ENCODE data around the gene DOK6.
"Not testable (repeated sequence)": the region's sequence is repeated elsewhere in the genome, so short reads cannot be mapped to it uniquely, and the experiment has no call there.

The DOK6 gene

DNA sequence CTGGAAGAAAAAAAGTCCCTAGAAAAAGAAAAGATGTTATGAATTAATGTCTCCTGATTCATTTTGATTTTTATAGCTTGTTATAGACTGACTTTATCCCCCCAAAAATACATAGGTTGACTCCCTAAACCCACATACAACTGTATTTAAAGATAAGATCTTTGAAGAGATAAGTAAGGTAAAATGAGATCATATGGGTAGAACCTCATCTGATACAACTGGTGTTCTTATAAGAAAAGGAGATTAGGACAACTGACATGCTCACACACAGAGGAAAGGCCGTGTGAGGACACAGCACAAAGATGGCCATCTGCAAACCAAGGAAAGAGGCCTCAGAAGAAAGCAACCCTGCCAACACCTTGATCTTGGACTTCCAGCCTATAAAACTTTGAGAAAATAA is 429.5 kb downstream of the DOK6 start:
- no peaks in the 10 kb centered on the region for H3K27me3 ChIP-seq (ENCODE audit: control insufficient read depth in 1 of 2, insufficient read depth in 2 of 2, low read length in 2 of 2)
- peaks cover 2 to 3% of the 10 kb centered on the region in 2 donors for H3K9me3 ChIP-seq (ENCODE audit: control insufficient read depth in 2 of 2, low read length in 2 of 2)
- H3K4me3 ChIP-seq (ENCODE audit: low read length in 2 of 2) = no peak overlapping the region
- no peak overlapping the region for H3K27ac ChIP-seq (ENCODE audit: low read length)
- H3K4me1 ChIP-seq (ENCODE audit: control insufficient read depth, insufficient read depth, low read length) = no peaks in the 10 kb centered on the region
- no peak overlapping the region for H3K9ac ChIP-seq (ENCODE audit: low read length in 2 of 2)
- H3K36me3 ChIP-seq (ENCODE audit: control insufficient read depth in 2 of 2, insufficient read depth in 2 of 2, low read length in 2 of 2) = no peaks in the 10 kb centered on the region

DNA sequence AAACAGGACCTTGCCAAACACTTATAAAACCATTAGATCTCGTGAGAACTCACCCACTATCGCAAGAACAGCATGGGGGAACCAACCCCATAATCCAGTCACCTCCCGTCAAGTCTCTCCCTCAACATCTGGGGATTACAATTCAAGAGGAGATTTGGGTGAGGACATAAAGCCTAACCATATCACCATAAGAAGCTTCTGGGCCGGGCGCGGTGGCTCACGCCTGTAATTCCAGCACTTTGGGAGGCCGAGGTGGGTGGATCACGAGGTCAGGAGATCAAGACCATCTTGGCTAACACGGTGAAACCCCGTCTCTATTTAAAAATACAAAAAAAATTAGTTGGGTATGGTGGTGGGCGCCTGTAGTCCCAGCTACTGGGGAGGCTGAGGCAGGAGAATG is 434.3 kb downstream of the DOK6 start:
- not testable (repeated sequence) for H3K27me3 ChIP-seq (ENCODE audit: control insufficient read depth in 1 of 2, insufficient read depth in 2 of 2, low read length in 2 of 2)

DNA sequence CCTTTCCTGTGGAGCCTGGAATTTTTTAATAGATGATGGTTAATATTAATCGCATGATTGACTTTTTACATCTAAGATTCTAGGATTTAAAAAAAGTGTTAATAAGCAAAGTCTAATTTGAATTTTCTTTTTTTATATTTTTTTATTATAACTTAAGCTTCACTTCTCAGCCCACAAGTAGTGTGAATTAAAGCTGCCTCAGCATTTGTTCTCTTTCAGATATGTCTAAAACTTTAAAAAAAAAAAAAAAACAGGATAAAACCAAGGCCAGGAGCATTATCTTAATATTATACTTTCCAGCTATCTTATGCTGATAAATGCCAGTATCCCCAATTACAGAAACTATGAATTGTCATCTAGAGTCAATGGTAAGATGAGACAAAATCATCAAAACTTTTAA is 437.3 kb downstream of the DOK6 start:
- Histone ChIP-seq H3K4me3 (ENCODE audit: low read length in 2 of 2) (no peak overlapping the region), H3K27ac (ENCODE audit: low read length) (no peak overlapping the region), H3K36me3 (ENCODE audit: control insufficient read depth in 2 of 2, insufficient read depth in 2 of 2, low read length in 2 of 2) (no peaks in the 10 kb centered on the region), H3K9ac (ENCODE audit: low read length in 2 of 2) (no peak overlapping the region), H3K4me1 (ENCODE audit: control insufficient read depth, insufficient read depth, low read length) (no peaks in the 10 kb centered on the region), H3K9me3 (ENCODE audit: control insufficient read depth in 2 of 2, low read length in 2 of 2) (peaks cover 0 to 1% of the 10 kb centered on the region in 2 donors), H3K27me3 (ENCODE audit: control insufficient read depth in 1 of 2, insufficient read depth in 2 of 2, low read length in 2 of 2) (no peaks in the 10 kb centered on the region)

More for the DNA sequence above, 434.3 kb downstream of the DOK6 start:
- not testable (repeated sequence) for H3K9ac ChIP-seq (ENCODE audit: low read length in 2 of 2); H3K4me3 ChIP-seq (ENCODE audit: low read length in 2 of 2); H3K27ac ChIP-seq (ENCODE audit: low read length); H3K36me3 ChIP-seq (ENCODE audit: control insufficient read depth in 2 of 2, insufficient read depth in 2 of 2, low read length in 2 of 2); H3K9me3 ChIP-seq (ENCODE audit: control insufficient read depth in 2 of 2, low read length in 2 of 2); H3K4me1 ChIP-seq (ENCODE audit: control insufficient read depth, insufficient read depth, low read length)

GRCh38 chr18:69838620-69839411 is 438.1 kb downstream of the DOK6 start:
- no peak overlapping the region for H3K4me3 ChIP-seq (ENCODE audit: low read length in 2 of 2)
- no peak overlapping the region for H3K27ac ChIP-seq (ENCODE audit: low read length)
- H3K9me3 ChIP-seq (ENCODE audit: control insufficient read depth in 2 of 2, low read length in 2 of 2) = no peaks in the 10 kb centered on the region
- H3K36me3 ChIP-seq (ENCODE audit: control insufficient read depth in 2 of 2, insufficient read depth in 2 of 2, low read length in 2 of 2) = no peaks in the 10 kb centered on the region
- H3K9ac ChIP-seq (ENCODE audit: low read length in 2 of 2) = no peak overlapping the region
- no peaks in the 10 kb centered on the region for H3K27me3 ChIP-seq (ENCODE audit: control insufficient read depth in 1 of 2, insufficient read depth in 2 of 2, low read length in 2 of 2)
- no peaks in the 10 kb centered on the region for H3K4me1 ChIP-seq (ENCODE audit: control insufficient read depth, insufficient read depth, low read length)

DNA sequence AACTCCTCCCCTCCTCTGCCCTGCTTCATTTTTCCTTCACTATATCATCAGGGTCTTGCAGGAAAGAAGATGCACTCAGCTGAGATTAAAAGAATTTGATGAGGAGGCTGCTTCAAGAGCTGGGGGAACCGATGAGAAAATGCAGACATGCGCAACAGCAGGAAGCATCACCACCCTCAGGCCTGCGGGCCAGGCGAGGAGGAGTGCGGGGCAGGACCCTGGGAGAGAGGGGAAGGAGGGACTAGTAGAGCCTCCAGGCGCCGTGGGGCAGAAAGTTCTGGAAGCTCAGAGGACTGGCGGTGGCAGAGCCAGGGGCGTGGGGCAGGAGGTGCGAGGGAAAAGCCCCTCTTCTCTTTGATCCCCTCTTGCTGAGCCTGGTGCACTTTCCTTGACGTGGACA is 438.8 kb downstream of the DOK6 start:
- no peak overlapping the region for H3K9ac ChIP-seq (ENCODE audit: low read length in 2 of 2)
- no peaks in the 10 kb centered on the region for H3K36me3 ChIP-seq (ENCODE audit: control insufficient read depth in 2 of 2, insufficient read depth in 2 of 2, low read length in 2 of 2)
- H3K4me3 ChIP-seq (ENCODE audit: low read length in 2 of 2) = no peak overlapping the region
- no peaks in the 10 kb centered on the region for H3K4me1 ChIP-seq (ENCODE audit: control insufficient read depth, insufficient read depth, low read length)
- no peaks in the 10 kb centered on the region for H3K9me3 ChIP-seq (ENCODE audit: control insufficient read depth in 2 of 2, low read length in 2 of 2)
- H3K27ac ChIP-seq (ENCODE audit: low read length) = no peak overlapping the region
- no peaks in the 10 kb centered on the region for H3K27me3 ChIP-seq (ENCODE audit: control insufficient read depth in 1 of 2, insufficient read depth in 2 of 2, low read length in 2 of 2)

GRCh38 chr18:69840001-69840400 is 439.3 kb downstream of the DOK6 start:
- Histone ChIP-seq H3K9me3 (ENCODE audit: control insufficient read depth in 2 of 2, low read length in 2 of 2) (no peaks in the 10 kb centered on the region), H3K36me3 (ENCODE audit: control insufficient read depth in 2 of 2, insufficient read depth in 2 of 2, low read length in 2 of 2) (no peaks in the 10 kb centered on the region), H3K9ac (ENCODE audit: low read length in 2 of 2) (no peak overlapping the region), H3K4me1 (ENCODE audit: control insufficient read depth, insufficient read depth, low read length) (no peaks in the 10 kb centered on the region), H3K4me3 (ENCODE audit: low read length in 2 of 2) (no peak overlapping the region), H3K27me3 (ENCODE audit: control insufficient read depth in 1 of 2, insufficient read depth in 2 of 2, low read length in 2 of 2) (no peaks in the 10 kb centered on the region), H3K27ac (ENCODE audit: low read length) (no peak overlapping the region)

DNA sequence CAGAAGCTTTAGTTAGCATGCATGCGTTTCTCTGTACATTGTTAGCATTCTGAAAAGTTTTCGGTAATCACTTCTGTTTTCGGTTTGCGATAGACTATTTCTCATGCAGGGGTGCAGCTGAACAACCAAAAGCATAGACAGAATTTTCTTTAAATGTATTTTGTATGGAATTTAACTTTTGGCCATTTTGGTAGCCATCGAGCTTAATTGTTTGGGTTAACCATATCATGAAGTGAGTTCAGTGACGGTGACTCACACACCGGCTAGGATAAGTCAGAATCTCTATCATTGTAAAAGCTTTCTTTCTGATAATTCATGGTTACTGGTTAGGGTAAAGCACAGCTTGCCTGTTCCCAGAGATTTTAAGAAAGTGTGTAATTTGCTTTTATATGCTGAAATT is 439.8 kb downstream of the DOK6 start:
- Histone ChIP-seq H3K9ac (ENCODE audit: low read length in 2 of 2) (no peak overlapping the region), H3K4me3 (ENCODE audit: low read length in 2 of 2) (no peak overlapping the region), H3K9me3 (ENCODE audit: control insufficient read depth in 2 of 2, low read length in 2 of 2) (no peaks in the 10 kb centered on the region), H3K36me3 (ENCODE audit: control insufficient read depth in 2 of 2, insufficient read depth in 2 of 2, low read length in 2 of 2) (no peaks in the 10 kb centered on the region), H3K27me3 (ENCODE audit: control insufficient read depth in 1 of 2, insufficient read depth in 2 of 2, low read length in 2 of 2) (no peaks in the 10 kb centered on the region), H3K4me1 (ENCODE audit: control insufficient read depth, insufficient read depth, low read length) (peaks cover 1% of the 10 kb centered on the region), H3K27ac (ENCODE audit: low read length) (no peak overlapping the region)

- Histone ChIP-seq H3K9ac (ENCODE audit: low read length in 2 of 2) (no peak overlapping the region), H3K4me1 (ENCODE audit: control insufficient read depth, insufficient read depth, low read length) (peaks cover 5% of the 10 kb centered on the region), H3K4me3 (ENCODE audit: low read length in 2 of 2) (no peak overlapping the region), H3K9me3 (ENCODE audit: control insufficient read depth in 2 of 2, low read length in 2 of 2) (no peaks in the 10 kb centered on the region), H3K27ac (ENCODE audit: low read length) (no peak overlapping the region), H3K27me3 (ENCODE audit: control insufficient read depth in 1 of 2, insufficient read depth in 2 of 2, low read length in 2 of 2) (no peaks in the 10 kb centered on the region), H3K36me3 (ENCODE audit: control insufficient read depth in 2 of 2, insufficient read depth in 2 of 2, low read length in 2 of 2) (no peaks in the 10 kb centered on the region)
These were observed 440.4 kb downstream of the DOK6 start for GRCh38 chr18:69841117-69841516.

DNA sequence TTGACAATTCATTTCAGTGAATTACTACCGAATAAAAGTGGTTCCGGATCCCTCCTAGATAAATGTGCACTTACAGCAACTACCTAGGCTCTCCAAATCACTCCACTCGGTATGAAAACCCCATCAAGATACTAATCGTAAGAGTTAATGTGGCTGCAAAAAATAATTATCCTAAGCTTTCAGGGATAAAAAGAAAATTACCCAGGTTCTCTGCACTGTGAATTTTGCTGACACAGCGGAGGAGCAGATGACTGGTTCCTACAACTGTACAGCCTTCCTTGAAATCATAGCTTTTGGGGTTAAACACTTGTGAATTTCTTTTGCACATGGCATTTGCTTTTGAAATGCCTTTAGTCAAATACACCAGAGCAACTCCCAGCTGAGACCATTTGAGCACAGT is 442.3 kb downstream of the DOK6 start:
- Histone ChIP-seq H3K4me1 (ENCODE audit: control insufficient read depth, insufficient read depth, low read length) (peaks cover 6% of the 10 kb centered on the region), H3K27me3 (ENCODE audit: control insufficient read depth in 1 of 2, insufficient read depth in 2 of 2, low read length in 2 of 2) (no peaks in the 10 kb centered on the region), H3K36me3 (ENCODE audit: control insufficient read depth in 2 of 2, insufficient read depth in 2 of 2, low read length in 2 of 2) (no peaks in the 10 kb centered on the region), H3K27ac (ENCODE audit: low read length) (no peak overlapping the region), H3K4me3 (ENCODE audit: low read length in 2 of 2) (no peak overlapping the region), H3K9me3 (ENCODE audit: control insufficient read depth in 2 of 2, low read length in 2 of 2) (no peaks in the 10 kb centered on the region), H3K9ac (ENCODE audit: low read length in 2 of 2) (no peak overlapping the region)

GRCh38 chr18:69844656-69845055 is 444.0 kb downstream of the DOK6 start:
- H3K27ac ChIP-seq (ENCODE audit: low read length) = no peak overlapping the region
- H3K9me3 ChIP-seq (ENCODE audit: control insufficient read depth in 2 of 2, low read length in 2 of 2) = no peaks in the 10 kb centered on the region
- H3K36me3 ChIP-seq (ENCODE audit: control insufficient read depth in 2 of 2, insufficient read depth in 2 of 2, low read length in 2 of 2) = no peaks in the 10 kb centered on the region
- no peaks in the 10 kb centered on the region for H3K27me3 ChIP-seq (ENCODE audit: control insufficient read depth in 1 of 2, insufficient read depth in 2 of 2, low read length in 2 of 2)
- H3K9ac ChIP-seq (ENCODE audit: low read length in 2 of 2) = no peak overlapping the region
- no peak overlapping the region for H3K4me3 ChIP-seq (ENCODE audit: low read length in 2 of 2)
- peaks cover 6% of the 10 kb centered on the region for H3K4me1 ChIP-seq (ENCODE audit: control insufficient read depth, insufficient read depth, low read length)

DNA sequence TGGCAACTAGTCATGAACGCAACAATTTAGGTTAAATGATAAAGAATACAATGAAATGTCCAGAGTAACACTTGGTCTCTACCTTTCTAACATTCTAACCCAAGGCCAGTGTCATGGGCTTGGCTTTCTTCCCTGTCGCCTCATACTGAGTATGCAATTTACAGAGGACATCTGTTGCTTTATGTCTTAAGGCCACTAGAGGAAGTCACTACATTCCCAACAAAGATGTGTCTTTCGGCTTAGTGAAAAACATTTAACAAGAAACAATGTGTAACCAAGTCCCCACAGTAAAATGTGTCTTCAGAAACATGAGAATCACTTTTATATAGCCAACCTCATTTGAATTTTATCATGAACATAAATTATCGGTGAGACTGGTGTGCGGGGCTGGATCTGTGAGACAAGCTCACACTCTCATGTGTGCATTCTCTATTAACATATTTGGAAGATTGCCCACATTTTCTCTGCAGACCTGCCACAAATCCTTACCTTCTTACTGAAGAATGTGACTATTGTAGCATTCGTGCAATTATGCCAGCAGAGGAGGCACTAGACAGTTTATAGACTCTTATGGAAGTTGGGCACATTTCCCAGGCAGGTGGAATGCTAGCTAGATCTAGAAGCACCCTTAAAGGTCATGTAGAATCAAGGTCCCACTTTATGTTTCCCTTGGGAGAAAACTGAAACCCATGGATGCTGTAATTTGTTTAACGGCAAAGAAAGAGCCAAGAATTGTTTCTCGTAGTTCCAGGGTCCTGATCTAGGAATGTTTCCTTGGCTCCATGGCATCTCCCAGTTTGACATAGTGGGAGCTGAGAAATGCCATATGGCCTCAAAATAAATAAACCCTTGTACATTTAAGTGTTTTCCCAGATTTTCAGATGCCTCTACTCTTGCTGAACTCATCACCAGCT is 445.2 kb downstream of the DOK6 start:
- no peaks in the 10 kb centered on the region for H3K36me3 ChIP-seq (ENCODE audit: control insufficient read depth in 2 of 2, insufficient read depth in 2 of 2, low read length in 2 of 2)
- no peak overlapping the region for H3K4me3 ChIP-seq (ENCODE audit: low read length in 2 of 2)
- H3K4me1 ChIP-seq (ENCODE audit: control insufficient read depth, insufficient read depth, low read length) = peaks cover 6% of the 10 kb centered on the region
- no peaks in the 10 kb centered on the region for H3K9me3 ChIP-seq (ENCODE audit: control insufficient read depth in 2 of 2, low read length in 2 of 2)
- no peak overlapping the region for H3K9ac ChIP-seq (ENCODE audit: low read length in 2 of 2)
- H3K27me3 ChIP-seq (ENCODE audit: control insufficient read depth in 1 of 2, insufficient read depth in 2 of 2, low read length in 2 of 2) = no peaks in the 10 kb centered on the region
- no peak overlapping the region for H3K27ac ChIP-seq (ENCODE audit: low read length)

All from stomach smooth muscle (tissue), 2 donors.